GM19193 (cell line): ENCODE data around the gene ZNF281.

Source experiments
- POLR2A ChIP-seq: IDR thresholded peaks from 4 replicates; pipeline ENCODE4 v1.6.1; 2011; ENCODE audit not compliant: insufficient read depth, insufficient read length; ENCODE audit errors: extremely low read depth

Gene ZNF281

DNA sequence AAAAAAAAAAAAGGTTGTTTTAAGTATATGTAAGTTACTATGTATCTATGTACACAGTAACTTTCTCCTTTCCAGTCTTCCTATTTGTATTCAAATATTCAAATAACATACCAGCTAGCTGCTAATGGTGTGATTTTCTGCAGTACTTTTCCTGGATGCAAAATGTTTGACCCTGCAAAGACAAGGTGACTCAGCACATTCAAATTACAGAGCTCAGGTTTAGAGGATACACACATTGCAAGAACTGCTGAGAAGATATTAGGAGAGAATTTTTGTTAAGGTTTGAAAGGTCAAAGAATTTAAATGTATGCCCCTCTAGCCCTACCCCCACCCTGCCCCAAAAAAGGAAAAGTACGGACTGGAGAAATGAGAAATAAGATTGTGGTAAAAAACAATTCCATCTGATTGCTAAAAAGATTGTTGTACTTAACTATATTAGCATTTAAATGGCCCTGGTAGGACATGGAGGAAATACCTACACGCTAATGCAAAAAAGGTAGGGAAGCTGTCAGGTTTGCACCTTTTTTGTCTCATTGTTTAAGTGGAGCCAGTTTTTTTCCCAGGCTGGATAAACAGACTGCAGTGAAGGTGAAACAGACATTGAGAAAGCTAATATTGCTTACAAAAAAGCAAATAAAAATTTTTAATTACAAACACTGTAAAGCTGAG is 45.6 kb downstream of the ZNF281 start:
- no peak for TF ChIP-seq POLR2A

DNA sequence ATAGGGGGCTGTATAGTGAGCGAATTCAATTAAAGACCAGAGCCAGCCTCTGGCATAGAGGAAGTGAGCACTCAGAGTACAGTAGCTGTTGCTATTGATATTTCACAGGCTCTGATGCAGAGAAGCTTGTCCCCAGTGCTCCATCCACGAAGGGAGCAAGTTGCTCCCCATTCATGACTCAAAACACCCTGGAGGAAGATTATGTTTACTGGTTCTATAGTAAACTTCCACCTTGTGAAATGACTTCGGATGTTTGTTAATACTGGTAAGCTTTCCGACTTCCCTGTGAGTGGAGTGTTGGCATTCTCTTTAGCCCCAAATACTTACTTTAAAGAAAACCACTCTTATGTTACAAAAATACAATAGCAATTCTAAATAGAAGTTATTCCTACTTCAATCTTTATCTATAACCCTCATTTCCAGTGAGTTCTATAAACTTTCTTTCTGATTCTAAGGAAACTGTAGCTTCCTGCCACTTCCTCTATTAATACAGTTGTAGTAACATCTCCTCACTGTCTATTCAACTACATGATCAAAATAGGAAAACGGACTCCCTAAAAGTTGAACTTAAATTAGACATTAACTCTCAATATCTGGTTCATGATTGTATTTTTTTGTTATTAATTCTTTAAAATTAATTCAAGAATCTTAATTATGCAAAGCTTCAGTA is 46.4 kb downstream of the ZNF281 start:
- TF ChIP-seq POLR2A = no peak

DNA sequence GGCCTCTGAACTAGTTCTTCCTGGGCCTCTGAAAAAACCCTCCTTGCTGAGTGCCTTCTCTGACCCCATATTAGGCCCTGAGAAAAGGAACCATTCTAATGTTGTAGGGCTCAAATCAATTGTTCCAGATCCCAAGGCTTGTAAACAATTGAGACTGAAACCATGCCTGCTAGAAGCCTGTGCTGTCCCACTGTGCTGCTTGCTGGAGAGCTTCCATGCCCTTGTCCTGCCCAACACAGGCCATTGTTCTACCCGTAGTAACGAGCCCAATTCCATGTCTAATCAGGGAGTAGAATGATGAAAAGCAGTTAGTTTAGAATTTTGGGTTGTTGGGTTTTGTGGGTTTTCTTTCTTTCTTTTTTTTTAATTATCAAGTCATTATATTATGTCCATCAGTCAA is 47.4 kb downstream of the ZNF281 start:
- no peak for TF ChIP-seq POLR2A

DNA sequence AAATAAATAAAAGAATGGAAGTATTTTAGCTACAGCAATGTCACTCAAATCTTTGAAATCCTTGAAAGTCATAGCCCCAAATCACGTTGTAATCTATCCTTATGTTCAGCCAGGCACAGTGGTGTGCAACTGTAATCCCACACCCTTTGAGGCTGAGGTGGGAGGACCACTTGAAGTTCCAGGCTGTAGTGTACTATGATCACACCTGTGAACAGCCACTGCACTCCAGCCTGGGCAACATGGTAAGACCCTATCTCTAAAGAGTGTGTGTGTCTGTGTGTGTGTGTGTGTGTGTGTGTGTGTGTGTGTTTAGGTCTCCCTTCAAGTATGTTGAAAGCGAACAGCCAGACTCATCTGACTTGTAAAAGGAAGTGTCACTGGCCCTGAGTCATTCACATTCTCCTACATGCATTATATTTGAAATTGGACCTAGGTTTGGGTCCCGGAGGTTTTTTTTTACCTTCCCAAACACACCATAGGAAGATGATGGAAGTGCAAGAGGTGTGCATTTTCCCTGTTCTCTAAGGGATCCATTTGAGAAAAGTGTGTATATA is 50.1 kb downstream of the ZNF281 start:
- TF ChIP-seq POLR2A = no peak

DNA sequence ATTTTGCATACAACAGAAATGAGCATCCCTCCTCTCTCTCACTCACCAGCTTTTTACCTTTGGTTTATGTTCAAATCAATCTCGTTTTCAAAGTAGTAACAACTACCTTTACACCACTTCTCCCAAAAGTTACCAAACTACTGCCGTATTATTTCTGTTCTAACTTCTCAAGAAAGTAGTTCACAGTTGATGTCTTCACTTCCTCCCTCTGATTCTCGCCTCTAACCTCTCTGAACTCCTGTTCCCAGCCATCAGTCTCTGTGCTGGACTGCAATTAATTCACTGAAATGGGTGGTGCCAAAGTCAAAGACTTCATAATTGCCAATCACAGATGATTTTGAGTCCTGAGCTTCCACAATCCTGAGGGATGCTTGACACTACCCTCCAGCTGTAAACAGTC is 54.0 kb downstream of the ZNF281 start:
- TF ChIP-seq POLR2A = no peak
